Measurements from ENCODE around the gene SUFU. TPM values are rescaled to one million over a fixed set of nuclear protein-coding genes. Genes with fewer than 3 reads are reported as not detected.

Gene SUFU
- total RNA-seq, 1 donor from 2014 or later = 4.2 TPM

GRCh38 chr10:102627736-102628293 lies 124.0 kb downstream of the SUFU start:
- H3K27ac ChIP-seq (ENCODE audit: low read depth, low read length) = peak overlapping the region; percentile 85
- peak overlapping the region; percentile 52 to 77 (median 61) for H3K9ac ChIP-seq (ENCODE audit: low read depth in 1 of 3, low read length in 3 of 3)
- H3K27me3 ChIP-seq (ENCODE audit: control insufficient read depth in 3 of 3, insufficient read depth in 3 of 3, low read length in 3 of 3) = no peaks in the 10 kb centered on the region
- H3K4me3 ChIP-seq (ENCODE audit: low read length in 3 of 3) = peak overlapping the region; percentile 13 to 32 (median 27)
- no peaks in the 10 kb centered on the region for H3K9me3 ChIP-seq (ENCODE audit: control insufficient read depth in 3 of 3, low read length in 3 of 3)
- peaks cover 70 to 80% (median 71%) of the 10 kb centered on the region in 3 donors for H3K4me1 ChIP-seq (ENCODE audit: control insufficient read depth in 3 of 3, insufficient read depth in 3 of 3, low read length in 3 of 3)
- H3K36me3 ChIP-seq (ENCODE audit: control insufficient read depth in 3 of 3, insufficient read depth in 3 of 3, low read length in 3 of 3) = peaks cover 0 to 5% (median 3%) of the 10 kb centered on the region in 3 donors

- Histone ChIP-seq H3K36me3 (ENCODE audit: control insufficient read depth in 3 of 3, insufficient read depth in 3 of 3, low read length in 3 of 3) (peaks cover 0 to 5% (median 3%) of the 10 kb centered on the region in 3 donors), H3K9ac (ENCODE audit: low read depth in 1 of 3, low read length in 3 of 3) (peak overlapping the region; percentile 25 to 77 (median 29)), H3K27me3 (ENCODE audit: control insufficient read depth in 3 of 3, insufficient read depth in 3 of 3, low read length in 3 of 3) (no peaks in the 10 kb centered on the region), H3K27ac (ENCODE audit: low read depth, low read length) (peak overlapping the region; percentile 85), H3K4me1 (ENCODE audit: control insufficient read depth in 3 of 3, insufficient read depth in 3 of 3, low read length in 3 of 3) (peaks cover 77 to 86% (median 77%) of the 10 kb centered on the region in 3 donors), H3K9me3 (ENCODE audit: control insufficient read depth in 3 of 3, low read length in 3 of 3) (no peaks in the 10 kb centered on the region), H3K4me3 (ENCODE audit: low read length in 3 of 3) (no peak overlapping the region)
Observed at GRCh38 chr10:102628451-102628911, 124.7 kb downstream of the SUFU start.

- H3K27ac ChIP-seq (ENCODE audit: low read depth, low read length) = peak overlapping the region; percentile 85
- no peaks in the 10 kb centered on the region for H3K9me3 ChIP-seq (ENCODE audit: control insufficient read depth in 3 of 3, low read length in 3 of 3)
- peaks cover 80 to 93% (median 82%) of the 10 kb centered on the region in 3 donors for H3K4me1 ChIP-seq (ENCODE audit: control insufficient read depth in 3 of 3, insufficient read depth in 3 of 3, low read length in 3 of 3)
Observed at GRCh38 chr10:102629661-102630614, 126.2 kb downstream of the SUFU start.

GRCh38 chr10:102630663-102631062 lies 126.9 kb downstream of the SUFU start:
- H3K9me3 ChIP-seq (ENCODE audit: control insufficient read depth in 3 of 3, low read length in 3 of 3) = no peaks in the 10 kb centered on the region
- peak overlapping the region; percentile 87 for H3K27ac ChIP-seq (ENCODE audit: low read depth, low read length)
- H3K27me3 ChIP-seq (ENCODE audit: control insufficient read depth in 3 of 3, insufficient read depth in 3 of 3, low read length in 3 of 3) = no peaks in the 10 kb centered on the region
- peaks cover 0 to 5% (median 3%) of the 10 kb centered on the region in 3 donors for H3K36me3 ChIP-seq (ENCODE audit: control insufficient read depth in 3 of 3, insufficient read depth in 3 of 3, low read length in 3 of 3)
- H3K4me3 ChIP-seq (ENCODE audit: low read length in 3 of 3) = no peak overlapping the region
- peaks cover 73 to 90% (median 74%) of the 10 kb centered on the region in 3 donors for H3K4me1 ChIP-seq (ENCODE audit: control insufficient read depth in 3 of 3, insufficient read depth in 3 of 3, low read length in 3 of 3)
- peak overlapping the region in 1 of 3 donors; percentile 45 for H3K9ac ChIP-seq (ENCODE audit: low read depth in 1 of 3, low read length in 3 of 3)

More at GRCh38 chr10:102629661-102630614, 126.2 kb downstream of the SUFU start:
- Histone ChIP-seq H3K4me3 (ENCODE audit: low read length in 3 of 3) (no peak overlapping the region), H3K27me3 (ENCODE audit: control insufficient read depth in 3 of 3, insufficient read depth in 3 of 3, low read length in 3 of 3) (no peaks in the 10 kb centered on the region), H3K36me3 (ENCODE audit: control insufficient read depth in 3 of 3, insufficient read depth in 3 of 3, low read length in 3 of 3) (peaks cover 0 to 5% (median 3%) of the 10 kb centered on the region in 3 donors), H3K9ac (ENCODE audit: low read depth in 1 of 3, low read length in 3 of 3) (peak overlapping the region in 1 of 3 donors; percentile 8)

DNA sequence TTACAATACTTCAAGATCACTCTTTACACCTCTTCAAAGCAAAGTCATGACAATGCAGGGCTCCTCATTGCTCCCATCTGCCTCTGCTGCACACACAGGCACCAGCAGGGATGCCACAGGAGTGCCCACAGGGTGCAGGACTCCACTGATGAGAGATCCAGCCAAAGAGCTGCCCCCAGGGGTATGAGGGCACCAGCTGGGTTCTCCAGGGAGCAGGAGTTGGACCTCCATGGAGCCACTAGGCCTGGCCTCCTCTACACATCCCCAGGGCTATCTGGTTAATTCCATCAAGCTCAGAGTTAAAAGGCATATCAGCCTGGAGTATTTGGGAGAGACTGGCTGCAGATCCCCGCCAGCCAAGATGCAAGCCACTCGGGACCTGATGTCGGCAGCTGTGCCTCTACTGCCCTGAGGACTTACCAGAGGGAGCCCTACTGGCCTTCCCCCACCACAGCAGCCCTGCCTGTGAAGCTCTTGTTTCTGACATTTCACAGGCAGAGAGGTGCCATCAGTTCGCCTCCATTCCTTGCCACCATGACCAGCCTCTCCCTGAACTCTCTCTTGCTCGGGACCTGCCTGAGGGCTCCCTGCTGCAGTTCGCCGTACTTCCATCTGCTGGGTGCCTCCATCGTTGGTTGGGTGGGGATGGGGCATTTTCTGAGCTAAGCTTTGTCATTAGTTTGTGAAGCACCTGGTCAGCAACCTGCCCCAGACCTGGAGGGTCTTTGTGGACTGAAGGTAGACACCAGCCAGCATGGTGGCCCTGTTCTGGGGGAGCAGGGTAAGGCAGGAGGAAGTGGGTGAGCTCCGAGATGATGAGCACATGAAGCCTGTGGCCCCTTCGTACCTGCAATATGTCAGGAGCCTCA lies 128.0 kb downstream of the SUFU start:
- H3K36me3 ChIP-seq (ENCODE audit: control insufficient read depth in 3 of 3, insufficient read depth in 3 of 3, low read length in 3 of 3) = peaks cover 0 to 5% (median 3%) of the 10 kb centered on the region in 3 donors
- no peaks in the 10 kb centered on the region for H3K9me3 ChIP-seq (ENCODE audit: control insufficient read depth in 3 of 3, low read length in 3 of 3)
- peak overlapping the region in 1 of 3 donors; percentile 49 for H3K4me3 ChIP-seq (ENCODE audit: low read length in 3 of 3)
- no peaks in the 10 kb centered on the region for H3K27me3 ChIP-seq (ENCODE audit: control insufficient read depth in 3 of 3, insufficient read depth in 3 of 3, low read length in 3 of 3)
- H3K9ac ChIP-seq (ENCODE audit: low read depth in 1 of 3, low read length in 3 of 3) = peak overlapping the region; percentile 7 to 87 (median 71)
- H3K4me1 ChIP-seq (ENCODE audit: control insufficient read depth in 3 of 3, insufficient read depth in 3 of 3, low read length in 3 of 3) = peaks cover 62 to 79% (median 64%) of the 10 kb centered on the region in 3 donors
- H3K27ac ChIP-seq (ENCODE audit: low read depth, low read length) = peak overlapping the region; percentile 87

DNA sequence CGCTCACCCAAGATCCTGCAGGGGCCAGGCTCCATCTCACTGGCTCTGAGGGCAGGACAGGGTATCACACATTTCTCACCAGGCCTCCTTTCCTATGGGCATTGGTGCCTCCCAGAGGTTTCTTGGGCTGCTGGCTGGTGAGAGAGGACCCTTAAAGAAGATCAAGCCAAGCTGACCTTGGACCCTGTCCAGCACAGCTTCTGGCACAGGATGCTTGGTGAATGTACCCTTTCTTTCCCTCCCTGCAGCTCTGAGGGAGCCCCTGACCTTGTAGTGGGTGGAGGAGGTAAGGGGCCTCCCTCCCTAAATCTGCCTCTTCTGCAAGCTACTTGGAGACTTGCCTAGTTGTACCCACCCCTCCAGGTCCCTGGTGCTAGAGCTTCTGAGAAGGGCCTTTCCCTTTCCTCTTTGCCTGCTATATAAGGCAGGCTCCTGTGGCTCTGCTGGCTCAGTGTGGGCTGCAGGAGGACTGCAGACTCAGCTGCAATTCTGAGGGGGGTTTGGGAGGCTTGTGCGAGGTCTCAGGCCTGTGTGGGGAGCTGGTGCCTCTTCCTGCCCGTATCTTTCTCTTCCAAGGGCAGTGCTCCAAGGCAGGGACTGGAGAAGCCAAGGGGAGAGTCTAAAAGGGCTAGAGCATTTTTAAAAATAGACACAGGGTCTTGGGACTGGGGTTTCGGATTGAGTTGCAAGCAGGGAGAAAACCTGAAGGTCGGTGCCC lies 128.8 kb downstream of the SUFU start:
- Histone ChIP-seq H3K27ac (ENCODE audit: low read depth, low read length) (peak overlapping the region; percentile 87), H3K4me1 (ENCODE audit: control insufficient read depth in 3 of 3, insufficient read depth in 3 of 3, low read length in 3 of 3) (peaks cover 54 to 71% (median 56%) of the 10 kb centered on the region in 3 donors), H3K9ac (ENCODE audit: low read depth in 1 of 3, low read length in 3 of 3) (peak overlapping the region; percentile 71 to 87 (median 83)), H3K36me3 (ENCODE audit: control insufficient read depth in 3 of 3, insufficient read depth in 3 of 3, low read length in 3 of 3) (peaks cover 0 to 5% (median 3%) of the 10 kb centered on the region in 3 donors), H3K4me3 (ENCODE audit: low read length in 3 of 3) (peak overlapping the region; percentile 24 to 55 (median 49)), H3K9me3 (ENCODE audit: control insufficient read depth in 3 of 3, low read length in 3 of 3) (no peaks in the 10 kb centered on the region), H3K27me3 (ENCODE audit: control insufficient read depth in 3 of 3, insufficient read depth in 3 of 3, low read length in 3 of 3) (no peaks in the 10 kb centered on the region)

DNA sequence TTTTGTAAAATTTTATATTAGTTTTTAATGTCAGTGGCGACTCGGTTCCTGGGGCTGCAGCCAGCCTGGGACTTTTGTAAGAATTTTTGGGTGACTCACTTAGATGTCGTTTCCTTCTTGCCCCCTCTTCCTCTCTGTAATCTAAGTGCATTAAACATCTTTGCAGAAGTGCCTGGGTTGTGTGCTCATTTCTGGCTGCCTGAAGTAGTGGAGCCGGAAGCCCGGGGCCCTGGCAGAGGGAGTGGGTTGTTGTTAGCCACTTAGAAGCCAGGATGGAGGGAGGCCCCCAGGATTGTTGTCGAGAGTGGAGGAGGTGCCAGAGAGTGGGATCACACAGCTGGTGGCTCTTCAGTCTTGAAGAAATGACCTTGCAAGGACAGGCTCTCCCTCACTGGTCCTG lies 129.5 kb downstream of the SUFU start:
- Histone ChIP-seq H3K4me3 (ENCODE audit: low read length in 3 of 3) (peak overlapping the region in 2 of 3 donors; percentile 24 to 49), H3K27ac (ENCODE audit: low read depth, low read length) (peak overlapping the region; percentile 87), H3K4me1 (ENCODE audit: control insufficient read depth in 3 of 3, insufficient read depth in 3 of 3, low read length in 3 of 3) (peaks cover 46 to 63% (median 49%) of the 10 kb centered on the region in 3 donors), H3K9me3 (ENCODE audit: control insufficient read depth in 3 of 3, low read length in 3 of 3) (no peaks in the 10 kb centered on the region), H3K36me3 (ENCODE audit: control insufficient read depth in 3 of 3, insufficient read depth in 3 of 3, low read length in 3 of 3) (peaks cover 0 to 5% (median 3%) of the 10 kb centered on the region in 3 donors), H3K27me3 (ENCODE audit: control insufficient read depth in 3 of 3, insufficient read depth in 3 of 3, low read length in 3 of 3) (no peaks in the 10 kb centered on the region), H3K9ac (ENCODE audit: low read depth in 1 of 3, low read length in 3 of 3) (peak overlapping the region; percentile 71 to 87 (median 83))

DNA sequence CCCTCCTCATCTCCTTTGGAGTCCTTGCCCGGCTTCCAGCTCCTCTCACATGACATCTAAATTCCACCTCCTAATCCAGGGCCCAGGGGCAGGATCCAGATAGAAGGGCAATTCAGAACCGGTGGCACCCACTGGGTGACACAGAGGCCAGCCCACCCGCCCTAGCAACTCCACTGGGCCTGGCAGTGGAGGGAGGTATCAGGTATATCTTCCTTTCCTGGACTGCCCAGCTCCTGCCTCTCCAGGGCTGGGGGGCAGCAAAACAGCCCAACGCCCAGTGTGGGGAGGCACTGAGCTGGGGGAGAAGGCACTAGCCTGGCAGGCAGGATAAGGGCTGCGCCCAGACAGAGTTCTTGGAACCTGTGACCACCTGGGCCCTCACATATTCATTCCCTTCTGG lies 130.1 kb downstream of the SUFU start:
- Histone ChIP-seq H3K9ac (ENCODE audit: low read depth in 1 of 3, low read length in 3 of 3) (peak overlapping the region in 1 of 3 donors; percentile 87), H3K27ac (ENCODE audit: low read depth, low read length) (peak overlapping the region; percentile 87), H3K36me3 (ENCODE audit: control insufficient read depth in 3 of 3, insufficient read depth in 3 of 3, low read length in 3 of 3) (peaks cover 0 to 5% (median 3%) of the 10 kb centered on the region in 3 donors), H3K4me3 (ENCODE audit: low read length in 3 of 3) (no peak overlapping the region), H3K27me3 (ENCODE audit: control insufficient read depth in 3 of 3, insufficient read depth in 3 of 3, low read length in 3 of 3) (no peaks in the 10 kb centered on the region), H3K9me3 (ENCODE audit: control insufficient read depth in 3 of 3, low read length in 3 of 3) (no peaks in the 10 kb centered on the region), H3K4me1 (ENCODE audit: control insufficient read depth in 3 of 3, insufficient read depth in 3 of 3, low read length in 3 of 3) (peaks cover 42 to 58% (median 43%) of the 10 kb centered on the region in 3 donors)

DNA sequence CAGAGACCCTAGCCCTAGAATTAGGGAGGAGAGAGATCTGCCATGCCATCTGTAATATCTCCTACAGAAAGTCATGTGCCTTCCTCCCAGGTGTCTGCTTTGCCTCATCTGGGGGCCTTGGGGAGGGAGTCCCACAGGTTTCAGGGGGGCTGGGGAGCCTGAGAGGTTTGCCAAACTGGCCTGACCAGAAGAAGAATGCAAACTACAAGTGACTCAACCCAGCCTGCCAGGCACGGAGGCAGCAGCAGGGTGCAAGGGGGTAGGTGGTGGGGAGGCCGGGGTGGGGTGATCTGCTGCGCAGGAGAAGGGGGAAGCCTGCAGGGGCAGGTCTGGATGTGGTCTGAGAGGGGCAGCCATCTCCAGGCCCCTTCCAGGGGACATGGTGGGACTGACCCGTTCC lies 130.9 kb downstream of the SUFU start:
- Histone ChIP-seq H3K36me3 (ENCODE audit: control insufficient read depth in 3 of 3, insufficient read depth in 3 of 3, low read length in 3 of 3) (peaks cover 0 to 5% (median 3%) of the 10 kb centered on the region in 3 donors), H3K9me3 (ENCODE audit: control insufficient read depth in 3 of 3, low read length in 3 of 3) (no peaks in the 10 kb centered on the region), H3K4me3 (ENCODE audit: low read length in 3 of 3) (no peak overlapping the region), H3K27ac (ENCODE audit: low read depth, low read length) (no peak overlapping the region), H3K4me1 (ENCODE audit: control insufficient read depth in 3 of 3, insufficient read depth in 3 of 3, low read length in 3 of 3) (peaks cover 36 to 49% (median 37%) of the 10 kb centered on the region in 3 donors), H3K9ac (ENCODE audit: low read depth in 1 of 3, low read length in 3 of 3) (no peak overlapping the region), H3K27me3 (ENCODE audit: control insufficient read depth in 3 of 3, insufficient read depth in 3 of 3, low read length in 3 of 3) (no peaks in the 10 kb centered on the region)
